ENCODE measurements around the gene COX6A2.

DNA sequence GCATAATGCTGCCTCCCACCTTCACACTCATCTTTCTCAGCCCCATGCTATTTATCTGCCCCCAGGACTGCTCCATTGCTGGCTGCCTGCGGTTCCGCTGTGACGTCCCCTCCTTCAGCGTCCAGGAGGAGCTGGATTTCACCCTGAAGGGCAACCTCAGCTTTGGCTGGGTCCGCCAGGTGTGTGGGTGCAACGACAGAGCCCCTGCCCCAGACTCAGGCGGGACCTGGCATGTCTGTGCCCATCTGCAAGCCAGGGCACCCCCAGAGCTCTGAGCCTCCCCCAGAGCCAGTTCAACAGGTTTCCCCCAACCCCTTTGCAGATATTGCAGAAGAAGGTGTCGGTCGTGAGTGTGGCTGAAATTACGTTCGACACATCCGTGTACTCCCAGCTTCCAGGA lies 48.0 kb downstream of the COX6A2 start:
- TF ChIP-seq, protein P1, sequence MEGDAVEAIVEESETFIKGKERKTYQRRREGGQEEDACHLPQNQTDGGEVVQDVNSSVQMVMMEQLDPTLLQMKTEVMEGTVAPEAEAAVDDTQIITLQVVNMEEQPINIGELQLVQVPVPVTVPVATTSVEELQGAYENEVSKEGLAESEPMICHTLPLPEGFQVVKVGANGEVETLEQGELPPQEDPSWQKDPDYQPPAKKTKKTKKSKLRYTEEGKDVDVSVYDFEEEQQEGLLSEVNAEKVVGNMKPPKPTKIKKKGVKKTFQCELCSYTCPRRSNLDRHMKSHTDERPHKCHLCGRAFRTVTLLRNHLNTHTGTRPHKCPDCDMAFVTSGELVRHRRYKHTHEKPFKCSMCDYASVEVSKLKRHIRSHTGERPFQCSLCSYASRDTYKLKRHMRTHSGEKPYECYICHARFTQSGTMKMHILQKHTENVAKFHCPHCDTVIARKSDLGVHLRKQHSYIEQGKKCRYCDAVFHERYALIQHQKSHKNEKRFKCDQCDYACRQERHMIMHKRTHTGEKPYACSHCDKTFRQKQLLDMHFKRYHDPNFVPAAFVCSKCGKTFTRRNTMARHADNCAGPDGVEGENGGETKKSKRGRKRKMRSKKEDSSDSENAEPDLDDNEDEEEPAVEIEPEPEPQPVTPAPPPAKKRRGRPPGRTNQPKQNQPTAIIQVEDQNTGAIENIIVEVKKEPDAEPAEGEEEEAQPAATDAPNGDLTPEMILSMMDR (conservative IDR thresholded peaks at IDR 0.05 in 1 of 2, IDR thresholded peaks at IDR 0.05 in 1 of 2; ENCODE audit: extremely low read depth in 1 of 2, insufficient read depth in 1 of 2, low read depth in 1 of 2, low read length in 2 of 2), result no peak
- no peak for TF ChIP-seq EZH2 (IDR thresholded peaks at IDR 0.05; ENCODE audit: borderline replicate concordance, low read length)
